ENCODE data around the gene CXCL8. TPM values are rescaled to one million over a fixed set of nuclear protein-coding genes. Genes with fewer than 3 reads are reported as not detected.

The CXCL8 gene
- total RNA-seq, 4 donors from 2014 or later, result 1.4 to 3.8 (median 2.7) TPM

DNA sequence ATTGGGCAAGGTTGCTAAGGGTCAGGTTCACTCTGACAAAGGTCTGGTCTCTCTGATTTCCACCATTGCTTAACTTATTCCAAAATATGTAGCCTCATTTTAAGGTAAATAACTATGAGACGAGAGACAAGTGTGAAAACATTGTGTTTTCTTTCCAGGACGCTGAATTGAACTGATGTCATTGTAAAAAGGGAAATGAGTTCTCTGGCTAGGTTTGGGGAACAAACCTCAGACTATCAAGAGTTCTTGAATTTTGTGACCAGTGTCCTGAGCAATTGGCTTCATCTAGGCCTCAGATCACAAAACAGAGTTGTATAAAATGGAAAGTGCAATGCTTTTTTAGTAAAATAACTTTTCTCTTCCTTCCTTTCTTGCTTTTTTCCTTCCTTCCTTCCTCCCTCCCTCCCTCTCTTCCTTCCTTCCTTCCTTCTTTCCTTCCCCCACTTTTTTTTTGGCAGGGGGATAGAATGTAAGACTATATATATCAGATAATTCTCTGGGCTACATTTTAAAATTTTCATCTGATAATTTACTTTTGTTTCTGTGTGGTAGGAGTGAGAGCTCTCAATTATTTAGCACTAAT, 30.8 kb upstream of the CXCL8 start:
- intact Hi-C loops (cut with DNase I), result no loop called here
- no peak overlapping the region for H3K4me3 ChIP-seq (replicated peaks in 1 of 3)
- no peaks in the 10 kb centered on the region for H3K36me3 ChIP-seq
- 72 to 84% methylated on average over 2 of the region's 2 CpGs for WGBS, 2 donors
- no peaks in the 10 kb centered on the region for H3K27me3 ChIP-seq
- peaks cover 25 to 26% of the 10 kb centered on the region in 2 donors for H3K4me1 ChIP-seq
- no peak overlapping the region for H3K27ac ChIP-seq
- H3K9me3 ChIP-seq, result no peaks in the 10 kb centered on the region
- TF ChIP-seq POLR2A (IDR thresholded peaks at IDR 0.05), result no peak
- TF ChIP-seq, protein P1, sequence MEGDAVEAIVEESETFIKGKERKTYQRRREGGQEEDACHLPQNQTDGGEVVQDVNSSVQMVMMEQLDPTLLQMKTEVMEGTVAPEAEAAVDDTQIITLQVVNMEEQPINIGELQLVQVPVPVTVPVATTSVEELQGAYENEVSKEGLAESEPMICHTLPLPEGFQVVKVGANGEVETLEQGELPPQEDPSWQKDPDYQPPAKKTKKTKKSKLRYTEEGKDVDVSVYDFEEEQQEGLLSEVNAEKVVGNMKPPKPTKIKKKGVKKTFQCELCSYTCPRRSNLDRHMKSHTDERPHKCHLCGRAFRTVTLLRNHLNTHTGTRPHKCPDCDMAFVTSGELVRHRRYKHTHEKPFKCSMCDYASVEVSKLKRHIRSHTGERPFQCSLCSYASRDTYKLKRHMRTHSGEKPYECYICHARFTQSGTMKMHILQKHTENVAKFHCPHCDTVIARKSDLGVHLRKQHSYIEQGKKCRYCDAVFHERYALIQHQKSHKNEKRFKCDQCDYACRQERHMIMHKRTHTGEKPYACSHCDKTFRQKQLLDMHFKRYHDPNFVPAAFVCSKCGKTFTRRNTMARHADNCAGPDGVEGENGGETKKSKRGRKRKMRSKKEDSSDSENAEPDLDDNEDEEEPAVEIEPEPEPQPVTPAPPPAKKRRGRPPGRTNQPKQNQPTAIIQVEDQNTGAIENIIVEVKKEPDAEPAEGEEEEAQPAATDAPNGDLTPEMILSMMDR (IDR thresholded peaks at IDR 0.05), result no peak
- no peak for DNase-seq

DNA sequence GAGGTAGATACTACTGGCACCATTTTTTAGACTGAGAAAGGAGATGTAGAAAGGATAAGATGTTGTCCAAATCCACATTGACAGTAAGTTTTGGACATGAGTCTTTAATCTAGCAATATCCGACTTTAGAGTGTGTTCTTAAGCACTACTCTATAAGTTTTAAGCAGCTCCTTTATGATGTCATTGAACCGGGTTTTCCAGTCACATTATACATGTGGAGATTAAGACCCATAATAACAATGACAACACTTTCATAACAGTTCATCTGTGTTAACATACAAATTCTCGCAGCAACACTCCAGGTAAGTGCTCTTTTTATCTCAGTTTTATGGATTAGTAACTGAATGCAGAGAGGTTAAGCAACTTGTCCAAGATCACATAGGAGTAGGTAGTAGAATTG, 30.3 kb upstream of the CXCL8 start:
- no peaks in the 10 kb centered on the region for H3K27me3 ChIP-seq
- WGBS, 2 donors, result 91 to 92% methylated on average over 3 of the region's 3 CpGs
- H3K4me3 ChIP-seq (replicated peaks in 1 of 3), result no peak overlapping the region
- TF ChIP-seq, protein P1 (IDR thresholded peaks at IDR 0.05), result no peak
- TF ChIP-seq POLR2A (IDR thresholded peaks at IDR 0.05), result no peak
- H3K27ac ChIP-seq, result no peak overlapping the region
- intact Hi-C loops (cut with DNase I), result no loop called here
- peaks cover 20% of the 10 kb centered on the region in 2 donors for H3K4me1 ChIP-seq
- H3K36me3 ChIP-seq, result no peaks in the 10 kb centered on the region
- DNase-seq, result no peak
- H3K9me3 ChIP-seq, result no peaks in the 10 kb centered on the region

DNA sequence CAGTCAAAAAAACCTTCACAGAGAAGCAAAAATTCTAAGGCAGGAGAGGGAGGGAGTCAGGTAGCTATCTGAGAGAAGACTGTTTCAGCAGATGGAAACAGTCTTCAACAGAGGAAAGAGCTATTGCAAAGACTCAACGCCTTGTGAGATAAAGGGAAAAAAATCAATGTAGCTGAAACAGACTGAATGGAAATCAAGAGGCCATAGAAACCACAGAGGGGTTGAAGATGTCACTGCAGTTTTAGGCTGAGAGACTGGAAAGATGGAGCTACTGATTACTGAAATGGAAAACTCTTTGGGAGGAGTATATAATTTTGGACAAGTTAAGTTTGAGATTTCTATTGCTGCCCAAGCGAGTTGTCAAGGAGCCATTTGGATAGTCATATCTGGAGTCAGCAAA, 28.4 kb upstream of the CXCL8 start:
- no peak overlapping the region for H3K27ac ChIP-seq
- no peaks in the 10 kb centered on the region for H3K27me3 ChIP-seq
- peaks cover 13% of the 10 kb centered on the region in 2 donors for H3K4me1 ChIP-seq
- no peak overlapping the region for H3K4me3 ChIP-seq (replicated peaks in 1 of 3)
- no peak for DNase-seq
- TF ChIP-seq, protein P1 (IDR thresholded peaks at IDR 0.05), result no peak
- no peak for TF ChIP-seq POLR2A (IDR thresholded peaks at IDR 0.05)
- intact Hi-C loops (cut with DNase I), result no loop called here
- 87 to 93% methylated on average over 2 of the region's 2 CpGs for WGBS, 2 donors
- H3K36me3 ChIP-seq, result no peaks in the 10 kb centered on the region
- H3K9me3 ChIP-seq, result no peaks in the 10 kb centered on the region

DNA sequence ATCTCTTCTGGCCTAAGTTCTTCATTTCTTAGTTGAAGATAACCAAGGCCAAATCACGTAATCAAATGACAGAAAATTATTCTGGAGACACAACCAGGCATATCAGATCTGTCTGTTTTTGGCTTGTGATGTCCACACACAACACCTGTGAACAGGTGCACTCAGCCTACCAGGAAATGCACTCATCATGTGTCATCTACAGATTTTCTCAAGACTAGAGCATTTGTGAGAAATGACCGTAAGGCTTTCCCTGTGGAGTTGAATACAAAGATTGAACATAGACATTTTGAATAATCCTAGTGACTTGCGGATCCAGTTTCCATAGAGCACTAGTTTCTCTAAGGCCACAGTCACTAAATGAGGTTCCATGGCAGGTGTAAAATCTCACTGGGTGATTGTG, 26.7 kb upstream of the CXCL8 start:
- H3K4me1 ChIP-seq, result peaks cover under 1 to 9% of the 10 kb centered on the region in 2 donors
- TF ChIP-seq, protein P1 (IDR thresholded peaks at IDR 0.05), result no peak
- no peak for TF ChIP-seq POLR2A (IDR thresholded peaks at IDR 0.05)
- no peak for DNase-seq

DNA sequence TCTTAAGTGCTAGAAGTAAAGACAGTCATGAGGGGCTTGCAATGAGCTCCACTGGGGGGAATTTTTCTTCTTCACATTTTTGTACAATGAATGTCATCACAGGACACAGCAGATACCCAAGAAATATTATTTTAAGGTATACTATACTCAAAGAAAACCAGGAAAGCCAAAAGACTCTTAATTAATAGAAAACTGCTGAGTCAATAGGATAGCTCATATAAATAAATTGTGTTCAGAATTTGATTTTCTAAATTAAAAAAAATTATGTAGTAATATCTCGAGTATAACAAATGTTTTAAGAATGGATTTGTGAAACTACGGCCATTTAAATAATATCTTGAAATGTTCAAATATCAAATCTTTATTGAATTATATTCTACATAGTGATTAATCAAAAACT, 25.7 kb upstream of the CXCL8 start:
- no peak for DNase-seq
- 93 to 95% methylated on average over 2 of the region's 2 CpGs for WGBS, 2 donors
- Histone ChIP-seq H3K27me3 (no peaks in the 10 kb centered on the region), H3K9me3 (no peaks in the 10 kb centered on the region), H3K4me1 (peaks cover 5 to 19% of the 10 kb centered on the region in 2 donors), H3K27ac (no peak overlapping the region), H3K4me3 (replicated peaks in 1 of 3) (no peak overlapping the region), H3K36me3 (no peaks in the 10 kb centered on the region)
- TF ChIP-seq, protein P1 (IDR thresholded peaks at IDR 0.05), result no peak
- no peak for TF ChIP-seq POLR2A (IDR thresholded peaks at IDR 0.05)
- intact Hi-C loops (cut with DNase I), result no loop called here

More for the DNA sequence above, 26.7 kb upstream of the CXCL8 start:
- intact Hi-C loops (cut with DNase I), result no loop called here
- H3K4me3 ChIP-seq (replicated peaks in 1 of 3), result no peak overlapping the region
- H3K9me3 ChIP-seq, result no peaks in the 10 kb centered on the region
- WGBS, 2 donors, result 95% methylated on average over 3 of the region's 3 CpGs
- no peak overlapping the region for H3K27ac ChIP-seq
- no peaks in the 10 kb centered on the region for H3K27me3 ChIP-seq
- no peaks in the 10 kb centered on the region for H3K36me3 ChIP-seq
